ENCODE data around the gene C1orf35. TPM values are rescaled to one million over a fixed set of nuclear protein-coding genes. Genes with fewer than 3 reads are reported as not detected.
A peak's percentile ranks its signal among the peaks of the same experiment; 100 is the strongest.

The C1orf35 gene
- total and polyA plus RNA-seq, 9 of the 15 experiments (the other 6 are each of a cell fraction or from before 2014, with no cell fraction given) = 3.2 to 48.7 (median 12.5) TPM

DNA sequence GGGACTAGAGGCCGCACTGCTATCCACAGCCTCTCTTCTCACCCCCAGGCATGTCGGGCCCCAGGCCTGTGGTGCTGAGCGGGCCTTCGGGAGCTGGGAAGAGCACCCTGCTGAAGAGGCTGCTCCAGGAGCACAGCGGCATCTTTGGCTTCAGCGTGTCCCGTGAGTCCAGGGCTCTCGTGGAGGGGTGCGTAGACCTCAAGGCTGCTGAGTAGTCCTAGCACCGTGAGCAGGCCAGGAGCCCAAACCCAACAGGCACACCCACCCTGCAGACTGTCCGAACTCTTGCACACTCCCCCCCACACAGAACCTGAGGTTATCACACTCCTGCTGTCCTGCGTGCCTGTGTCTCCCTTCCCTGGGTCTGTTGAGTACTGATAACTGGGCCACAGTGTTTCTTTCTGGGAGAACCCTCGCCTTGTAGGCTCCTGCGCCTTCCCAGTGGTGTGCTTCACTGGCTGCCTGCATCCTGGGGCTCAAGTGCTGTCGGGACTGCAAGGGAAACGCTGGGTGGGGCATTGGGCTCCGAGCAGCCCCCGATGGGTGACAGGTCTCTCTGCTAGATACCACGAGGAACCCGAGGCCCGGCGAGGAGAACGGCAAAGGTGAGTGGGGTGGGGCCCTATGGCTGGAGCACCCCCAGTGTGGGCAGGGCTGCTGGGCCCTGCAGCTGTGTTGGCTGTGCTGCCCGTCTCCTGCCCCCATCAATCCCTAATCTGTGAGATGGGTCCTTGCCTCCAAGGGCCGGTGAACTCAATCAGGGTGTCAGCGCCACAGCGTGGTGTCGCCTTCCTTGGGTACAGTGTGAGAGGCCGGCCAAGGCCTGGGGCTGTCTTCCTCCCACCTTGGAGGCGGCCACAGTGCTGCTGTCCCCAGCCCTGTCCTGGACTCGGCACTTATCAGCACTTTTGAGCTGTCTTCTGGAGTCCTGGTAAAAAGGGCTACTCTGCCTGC is 42.6 kb upstream of the C1orf35 start (continued):
- TF ChIP-seq PKNOX1 (IDR thresholded peaks at IDR 0.05) = peak; percentile 7; the same call in 1 of the 2 replicates
- peak; percentile 83 for TF ChIP-seq LEF1 (IDR thresholded peaks at IDR 0.05)
- no peak for TF ChIP-seq ZNF143 (CRISPR knock-in tag; IDR thresholded peaks at IDR 0.05)
- TF ChIP-seq ZNF384 (IDR thresholded peaks at IDR 0.05; ENCODE audit: low read depth, low read length) = no peak
- peak; percentile 50 for TF ChIP-seq JUND (IDR thresholded peaks at IDR 0.05; ENCODE audit: borderline replicate concordance, low read depth, low read length)
- peak; percentile 59; the same call in 2 of the 3 replicates for TF ChIP-seq JUND (tag; IDR thresholded peaks at IDR 0.05; ENCODE audit: borderline replicate concordance, low read depth, low read length)
- no peak for TF ChIP-seq NFE2L1 (tag; IDR thresholded peaks at IDR 0.05; ENCODE audit: borderline replicate concordance, low read depth)
- no peak for TF ChIP-seq CEBPZ (IDR thresholded peaks at IDR 0.05; ENCODE audit: borderline replicate concordance, low read depth, low read length)
- TF ChIP-seq ZNF79 (CRISPR knock-in tag; IDR thresholded peaks at IDR 0.05; ENCODE audit: low read depth) = no peak
- peak; percentile 65 to 93; a peak in 3 of 4 replicates for TF ChIP-seq RCOR1 (IDR thresholded peaks at IDR 0.05; ENCODE audit: borderline replicate concordance in 1 of 2, low read depth in 2 of 2, low read length in 2 of 2)
- TF ChIP-seq, protein P1, sequence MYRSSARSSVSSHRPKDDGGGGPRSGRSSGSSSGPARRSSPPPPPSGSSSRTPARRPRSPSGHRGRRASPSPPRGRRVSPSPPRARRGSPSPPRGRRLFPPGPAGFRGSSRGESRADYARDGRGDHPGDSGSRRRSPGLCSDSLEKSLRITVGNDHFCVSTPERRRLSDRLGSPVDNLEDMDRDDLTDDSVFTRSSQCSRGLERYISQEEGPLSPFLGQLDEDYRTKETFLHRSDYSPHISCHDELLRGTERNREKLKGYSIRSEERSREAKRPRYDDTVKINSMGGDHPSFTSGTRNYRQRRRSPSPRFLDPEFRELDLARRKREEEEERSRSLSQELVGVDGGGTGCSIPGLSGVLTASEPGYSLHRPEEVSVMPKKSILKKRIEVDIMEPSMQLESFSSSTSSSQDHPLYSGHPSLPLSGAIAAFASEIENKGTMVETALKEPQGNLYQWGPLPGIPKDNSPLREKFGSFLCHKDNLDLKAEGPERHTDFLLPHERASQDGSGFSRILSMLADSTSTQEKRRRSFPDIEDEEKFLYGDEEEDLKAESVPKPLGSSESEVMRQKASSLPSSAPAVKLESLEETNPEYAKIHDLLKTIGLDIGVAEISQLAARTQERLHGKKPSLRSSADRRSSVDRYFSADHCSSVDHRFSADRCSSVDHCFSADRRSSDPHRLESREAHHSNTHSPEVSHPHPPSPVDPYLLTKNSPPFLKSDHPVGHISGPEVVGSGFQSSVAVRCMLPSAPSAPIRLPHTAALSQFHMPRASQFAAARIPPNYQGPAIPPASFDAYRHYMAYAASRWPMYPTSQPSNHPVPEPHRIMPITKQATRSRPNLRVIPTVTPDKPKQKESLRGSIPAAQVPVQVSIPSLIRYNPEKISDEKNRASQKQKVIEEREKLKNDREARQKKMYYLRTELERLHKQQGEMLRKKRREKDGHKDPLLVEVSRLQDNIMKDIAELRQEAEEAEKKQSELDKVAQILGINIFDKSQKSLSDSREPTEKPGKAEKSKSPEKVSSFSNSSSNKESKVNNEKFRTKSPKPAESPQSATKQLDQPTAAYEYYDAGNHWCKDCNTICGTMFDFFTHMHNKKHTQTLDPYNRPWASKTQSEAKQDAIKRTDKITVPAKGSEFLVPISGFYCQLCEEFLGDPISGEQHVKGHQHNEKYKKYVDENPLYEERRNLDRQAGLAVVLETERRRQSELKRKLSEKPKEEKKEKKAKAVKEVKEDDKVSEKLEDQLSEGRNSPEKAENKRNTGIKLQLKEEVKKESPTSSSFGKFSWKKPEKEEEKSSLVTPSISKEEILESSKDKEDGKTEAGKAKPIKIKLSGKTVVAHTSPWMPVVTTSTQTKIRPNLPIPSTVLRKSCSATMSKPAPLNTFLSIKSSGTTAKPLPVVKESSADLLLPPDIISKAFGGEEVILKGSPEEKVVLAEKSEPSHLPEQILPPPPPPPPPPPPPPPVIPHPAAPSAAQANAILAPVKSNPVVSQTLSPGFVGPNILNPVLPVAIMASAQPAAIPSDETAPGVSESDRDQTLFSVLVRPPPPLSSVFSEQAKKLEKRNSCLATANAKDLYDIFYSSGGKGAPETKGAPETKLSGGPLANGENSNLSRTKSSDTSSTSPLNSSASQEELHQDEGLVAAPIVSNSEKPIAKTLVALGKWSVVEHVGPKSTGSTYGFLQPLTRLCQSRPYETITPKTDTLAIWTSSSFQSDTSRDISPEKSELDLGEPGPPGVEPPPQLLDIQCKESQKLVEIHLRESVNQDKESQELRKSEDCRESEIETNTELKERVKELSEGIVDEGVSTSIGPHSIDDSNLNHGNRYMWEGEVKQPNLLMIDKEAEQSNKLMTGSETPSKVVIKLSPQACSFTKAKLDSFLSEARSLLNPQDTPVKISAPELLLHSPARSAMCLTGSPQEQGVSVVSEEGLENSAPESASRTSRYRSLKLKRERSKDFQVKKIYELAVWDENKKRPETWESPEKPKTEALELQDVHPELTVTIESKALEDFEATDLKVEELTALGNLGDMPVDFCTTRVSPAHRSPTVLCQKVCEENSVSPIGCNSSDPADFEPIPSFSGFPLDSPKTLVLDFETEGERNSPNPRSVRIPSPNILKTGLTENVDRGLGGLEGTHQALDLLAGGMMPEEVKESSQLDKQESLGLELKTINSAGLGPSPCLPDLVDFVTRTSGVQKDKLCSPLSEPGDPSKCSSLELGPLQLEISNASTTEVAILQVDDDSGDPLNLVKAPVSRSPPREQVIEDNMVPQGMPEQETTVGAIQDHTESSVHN (IDR thresholded peaks at IDR 0.05; ENCODE audit: borderline replicate concordance in 1 of 2, low read depth in 1 of 2) = no peak
- no peak; the same call in 1 of the 2 replicates for TF ChIP-seq SAFB (IDR thresholded peaks at IDR 0.05; ENCODE audit: borderline replicate concordance, low read depth, low read length)
- no peak for TF ChIP-seq MEIS2 (IDR thresholded peaks at IDR 0.05; ENCODE audit: partially characterized antibody)
